GM19438 (cell line): ENCODE measurements around the gene STPG4.

ENCODE experiments used
- ATAC-seq: cut with Tn5 transposase; IDR thresholded peaks from one replicate; pipeline ENCODE4 v1.9.1; 2021; ENCODE audit warnings: low read depth; ENCODE audit not compliant: unreplicated experiment

Gene STPG4

DNA sequence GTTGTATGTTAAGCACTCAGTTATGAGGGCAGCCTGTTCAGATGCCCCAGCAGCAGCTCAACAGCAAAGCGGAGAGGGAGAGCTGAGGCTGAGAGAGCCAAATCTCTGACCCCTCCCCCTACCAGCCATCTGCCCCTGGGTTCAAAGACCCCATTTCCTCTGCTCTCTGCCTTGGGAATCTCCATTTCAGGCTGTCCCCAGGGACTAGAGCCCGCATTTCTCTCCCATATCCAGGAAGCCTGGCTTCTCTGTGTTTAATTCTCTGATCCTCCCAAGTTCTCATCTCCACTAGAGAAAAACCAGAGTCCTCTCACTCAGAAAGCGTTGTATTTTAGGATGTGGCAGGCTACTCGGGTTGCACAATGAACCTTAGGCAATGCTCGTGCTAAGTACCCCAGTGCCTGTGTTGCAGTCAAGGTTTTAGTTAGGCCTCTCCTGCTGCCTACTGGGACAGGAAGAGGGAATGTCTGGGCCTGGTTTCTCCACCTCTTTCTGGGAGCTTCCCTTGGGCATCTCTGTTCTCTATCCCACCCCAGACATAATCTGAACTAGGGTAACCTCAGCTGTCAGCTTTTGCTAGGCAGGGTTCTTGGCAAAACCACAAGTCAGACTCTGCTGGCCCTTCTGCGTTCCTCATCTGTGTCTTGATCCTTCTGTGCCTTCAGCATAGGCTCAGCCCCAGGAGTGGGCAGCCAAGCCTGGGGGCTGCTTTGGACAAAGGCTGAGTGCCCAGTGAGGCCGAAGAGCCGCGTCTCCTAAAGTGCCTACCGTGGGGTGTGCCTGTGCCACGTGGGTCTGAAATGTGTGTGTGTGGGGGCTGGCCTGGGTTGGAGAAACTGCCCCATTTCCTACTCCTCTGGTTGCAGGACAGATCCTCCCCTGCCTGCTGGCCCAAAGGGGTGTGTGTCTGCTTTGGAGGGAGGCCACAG lies 96.8 kb downstream of the STPG4 start:
- ATAC-seq = no peak

DNA sequence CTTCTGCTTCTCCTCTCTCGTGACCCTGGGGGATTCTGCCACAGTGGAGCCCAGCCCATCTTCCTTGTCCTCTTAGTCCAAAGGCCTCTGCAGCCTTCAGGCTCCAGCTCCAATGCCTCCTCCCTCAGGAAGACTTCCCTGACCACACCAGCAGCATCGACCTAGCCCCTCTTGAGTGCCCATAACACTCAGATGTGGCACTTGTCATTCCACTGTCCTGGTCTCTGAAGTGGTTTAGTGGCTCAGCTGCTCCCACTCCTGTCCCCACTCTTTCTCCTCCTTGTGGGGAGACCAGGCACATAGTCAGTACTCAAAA lies 97.5 kb downstream of the STPG4 start:
- ATAC-seq = no peak

DNA sequence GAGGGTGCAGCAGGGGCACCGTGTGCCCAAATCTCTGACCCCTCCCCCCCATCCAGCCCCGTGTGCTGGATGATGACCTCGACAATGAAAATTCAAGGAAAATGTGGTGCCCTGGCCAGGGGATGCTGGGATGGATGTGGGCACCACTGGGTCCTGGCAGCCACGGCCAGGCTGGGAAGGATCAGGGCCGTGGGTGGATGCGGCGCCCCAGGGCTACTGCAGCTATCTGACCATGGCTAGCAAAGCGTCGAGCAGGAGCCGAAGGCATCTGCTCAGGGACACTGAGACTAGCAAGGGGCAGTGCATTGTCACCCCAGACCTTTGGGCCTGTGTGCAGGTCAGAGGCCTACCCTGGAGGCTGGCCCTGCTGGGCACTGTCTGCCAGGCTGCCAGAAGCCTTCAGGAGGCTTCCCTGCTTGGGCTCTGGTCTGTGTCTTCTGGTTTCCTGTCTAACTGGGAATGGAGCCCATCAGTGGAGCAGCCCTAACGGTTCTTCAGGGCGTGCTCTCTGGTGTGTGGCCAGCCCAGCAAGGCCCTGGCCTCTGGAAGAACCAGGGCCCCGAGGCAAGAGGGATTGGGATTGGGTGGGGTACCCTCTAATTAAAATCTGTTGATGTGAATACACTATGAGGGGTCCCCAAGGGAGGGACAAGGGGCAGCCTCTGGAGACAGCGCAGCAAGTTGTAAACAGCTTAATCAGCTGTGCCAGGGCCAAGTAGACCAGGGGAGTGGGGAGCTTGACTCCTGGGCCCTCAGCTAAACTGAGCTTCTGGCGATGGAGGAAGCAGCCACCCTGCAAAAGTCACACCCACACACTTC lies 98.0 kb downstream of the STPG4 start:
- ATAC-seq = no peak

DNA sequence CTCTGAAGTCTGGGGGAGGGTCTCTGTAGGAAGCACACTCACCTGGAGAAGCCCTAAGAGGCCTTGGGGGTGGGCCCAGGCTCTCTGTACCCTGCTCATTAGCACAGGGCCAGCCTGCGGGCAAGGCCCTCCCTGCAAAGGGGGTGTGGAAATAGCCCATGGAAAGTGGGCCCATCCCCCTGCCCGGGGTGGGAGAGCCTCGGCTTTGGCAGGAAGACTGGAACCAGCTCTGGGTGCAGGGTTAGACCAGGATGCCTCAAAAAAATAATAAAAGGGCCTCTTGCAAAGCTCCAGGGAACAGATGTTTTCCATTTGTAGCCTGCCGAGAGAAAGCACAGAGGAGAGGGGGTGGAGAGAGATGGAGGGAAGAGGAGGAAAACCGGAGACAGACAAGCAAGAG lies 98.7 kb downstream of the STPG4 start:
- no peak for ATAC-seq

DNA sequence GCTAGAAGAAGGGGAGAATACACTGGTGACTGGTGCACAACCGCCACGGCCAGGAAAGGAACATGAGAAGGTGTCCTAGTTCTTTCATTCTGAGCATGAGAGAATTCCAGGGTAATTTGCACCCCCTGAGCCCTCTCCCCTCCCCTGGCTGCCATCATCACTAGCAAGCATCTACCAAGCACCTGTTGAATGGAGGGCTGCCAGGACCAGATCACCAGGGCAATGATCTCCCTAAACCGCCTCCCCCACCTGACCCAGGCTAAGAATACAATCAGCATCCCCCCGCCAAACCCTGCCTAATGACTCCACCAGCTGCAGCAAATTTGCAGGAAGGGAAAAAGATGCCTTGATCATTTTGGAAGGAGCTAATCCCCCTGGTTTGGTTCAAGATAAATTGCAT lies 100.2 kb downstream of the STPG4 start:
- ATAC-seq = no peak

DNA sequence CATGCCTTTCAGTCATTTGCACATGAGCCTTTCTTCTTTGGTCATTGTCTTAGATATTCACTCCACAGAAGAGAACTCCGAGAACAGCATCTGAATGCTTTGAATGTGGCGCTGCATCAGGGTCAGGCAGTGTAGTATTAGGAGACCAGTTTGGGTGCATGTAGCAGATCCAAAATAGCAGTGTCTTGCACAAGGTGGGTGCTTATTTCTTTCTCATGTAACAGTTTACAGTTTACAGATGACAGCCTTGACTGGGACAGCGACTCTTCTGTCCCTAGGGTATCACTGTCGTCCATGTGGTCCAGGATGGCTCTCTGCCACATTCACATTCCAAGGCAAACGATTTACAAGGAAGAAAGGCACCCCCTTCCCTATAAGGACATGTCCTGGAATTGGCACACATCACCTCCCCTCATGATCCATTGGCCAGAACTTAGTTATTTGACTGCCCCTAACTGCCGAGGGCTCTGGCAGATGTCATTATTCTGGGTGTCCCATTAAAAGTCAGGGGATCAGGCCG lies 101.0 kb downstream of the STPG4 start:
- ATAC-seq = no peak

DNA sequence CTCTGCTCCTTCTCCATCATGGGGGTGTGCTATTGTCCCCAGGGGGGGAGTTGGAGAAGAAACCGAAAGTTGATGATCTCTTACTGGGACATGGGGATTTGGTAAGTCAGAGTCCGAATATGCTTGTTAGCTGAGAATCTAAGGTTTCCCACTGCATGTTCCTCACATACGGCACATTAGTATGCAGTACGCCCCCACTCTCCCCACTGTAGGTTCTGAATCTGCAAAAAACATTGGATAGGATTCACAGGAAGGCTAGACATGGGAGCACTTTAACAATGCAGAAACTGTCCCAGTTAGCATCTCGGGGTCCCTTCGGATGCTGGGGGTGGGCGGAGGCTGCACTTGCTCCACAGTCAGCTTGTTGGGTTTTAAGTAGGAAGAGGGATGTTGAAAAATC lies 102.3 kb downstream of the STPG4 start:
- no peak for ATAC-seq

DNA sequence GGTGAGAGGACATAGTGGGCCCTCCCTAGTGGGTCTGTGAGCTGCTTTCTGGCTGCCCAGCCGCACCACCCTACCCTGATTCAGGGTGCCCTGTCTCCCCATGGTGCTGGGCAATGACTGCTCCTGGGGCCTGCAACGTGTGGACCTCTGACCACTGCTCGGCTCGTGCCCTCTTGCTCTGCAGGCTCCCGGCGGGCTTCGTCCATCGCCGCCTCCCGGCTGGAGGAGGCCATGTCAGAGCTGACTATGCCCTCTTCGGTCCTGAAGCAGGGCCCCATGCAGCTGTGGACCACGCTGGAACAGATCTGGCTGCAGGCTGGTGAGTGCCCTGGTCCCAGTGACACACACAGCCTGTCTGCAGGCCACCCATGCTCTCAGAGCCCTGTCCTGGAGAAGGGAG lies 103.5 kb downstream of the STPG4 start:
- ATAC-seq = no peak

DNA sequence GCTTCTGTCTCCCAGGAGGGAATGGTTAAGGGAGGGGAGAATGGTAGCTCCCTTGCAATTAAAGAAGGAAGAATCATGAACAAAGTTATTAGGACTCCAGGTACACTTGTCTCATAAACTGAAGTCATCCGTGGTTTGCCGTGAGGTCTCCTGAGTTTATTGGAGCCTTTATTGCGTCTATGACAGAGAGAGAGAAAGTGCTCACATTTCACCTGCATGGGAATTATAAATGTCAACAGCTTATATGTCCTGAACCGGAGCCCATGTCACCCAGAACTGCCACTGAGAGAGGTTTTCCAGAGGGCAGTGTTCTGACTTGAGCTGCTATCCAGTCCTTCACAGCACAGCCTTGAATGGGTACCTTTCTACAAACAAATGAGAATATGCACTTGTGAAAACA lies 104.3 kb downstream of the STPG4 start:
- ATAC-seq = no peak

DNA sequence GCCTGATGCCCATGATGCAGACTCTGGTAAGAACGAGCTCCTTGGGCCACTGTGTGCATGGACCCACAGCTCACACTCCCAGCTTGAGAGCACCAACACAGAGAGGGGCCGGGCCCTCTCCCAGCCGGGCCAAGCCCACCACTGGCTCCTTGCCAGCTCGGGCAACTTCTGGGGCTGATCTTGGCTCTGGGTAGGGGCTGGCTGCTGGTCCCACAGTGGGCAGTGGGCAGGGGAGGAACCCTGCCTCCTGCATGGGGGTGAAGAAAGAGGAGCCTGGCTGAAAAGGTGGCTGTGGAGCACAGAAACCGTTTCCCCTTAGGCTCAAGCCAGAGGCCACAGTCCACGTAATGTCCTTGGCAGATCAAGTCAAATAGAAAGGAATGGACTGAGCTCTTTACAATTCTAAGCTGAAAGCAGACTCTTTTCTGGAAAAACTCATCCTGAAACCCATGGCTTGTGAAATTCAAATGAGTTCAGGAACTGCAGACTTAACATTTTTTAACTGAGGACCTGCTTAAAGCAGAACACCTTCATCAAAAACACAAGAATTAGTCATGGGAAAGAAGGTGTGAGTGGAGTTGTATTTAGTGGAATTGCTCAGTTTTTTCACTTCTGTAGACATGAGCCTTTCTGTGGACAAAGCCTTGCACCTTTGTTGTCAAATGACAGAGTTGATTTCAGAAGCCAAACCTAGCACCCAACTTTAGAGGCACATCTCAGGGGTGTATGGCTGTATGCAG lies 104.9 kb downstream of the STPG4 start:
- ATAC-seq = no peak

DNA sequence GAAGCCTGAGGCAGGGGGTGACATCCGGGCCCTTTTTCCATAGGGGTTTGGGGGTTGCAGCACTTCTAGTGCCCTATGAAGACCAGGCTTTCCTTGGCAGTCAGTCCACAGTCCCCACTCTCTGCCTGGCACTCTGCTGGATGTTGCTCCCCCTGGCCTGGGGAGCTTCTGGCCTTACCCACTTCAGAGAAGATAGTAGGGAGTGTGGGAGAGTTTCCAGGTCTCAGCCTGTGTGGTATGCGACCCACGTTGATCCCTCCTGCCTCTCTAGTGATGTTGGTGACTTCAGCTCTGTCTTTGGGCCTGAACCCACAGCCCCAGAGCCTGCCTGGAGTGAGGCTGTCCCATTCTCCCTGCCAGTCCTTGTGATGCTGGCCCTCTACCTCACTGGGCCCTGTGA lies 105.6 kb downstream of the STPG4 start:
- ATAC-seq = no peak

DNA sequence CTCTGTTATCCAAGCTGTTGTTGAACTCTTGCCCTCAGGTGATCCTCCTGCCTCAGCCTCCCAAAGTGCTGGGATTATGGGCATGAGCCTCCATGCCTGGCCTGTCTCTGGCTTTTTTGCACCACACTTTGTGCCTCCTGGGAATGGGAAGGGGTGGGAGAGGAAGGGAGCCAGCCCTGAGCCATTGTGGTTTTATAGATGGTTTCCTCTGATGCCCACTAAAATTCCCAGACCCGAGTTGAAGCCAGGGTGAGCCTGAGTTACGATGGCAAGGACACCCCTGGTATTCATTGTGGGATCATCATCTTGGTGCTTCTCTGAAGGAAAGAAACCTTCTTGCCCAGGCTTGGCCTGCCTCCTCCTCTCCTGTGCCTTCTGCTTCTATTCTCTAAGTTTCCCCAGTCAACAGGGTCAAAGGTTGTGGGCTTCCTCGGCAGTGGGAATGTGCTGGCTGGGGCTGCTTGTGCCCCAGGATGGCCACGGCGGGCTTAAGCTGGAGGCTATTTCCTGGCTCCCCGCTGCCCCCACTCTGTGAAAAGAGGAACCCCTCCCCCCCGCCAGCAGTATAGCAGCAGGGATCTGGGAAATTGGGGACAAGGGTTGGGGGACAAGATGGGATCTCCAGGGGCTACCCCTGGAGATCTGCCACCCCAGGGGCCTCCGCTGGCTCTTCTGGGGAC lies 106.2 kb downstream of the STPG4 start:
- ATAC-seq = no peak

DNA sequence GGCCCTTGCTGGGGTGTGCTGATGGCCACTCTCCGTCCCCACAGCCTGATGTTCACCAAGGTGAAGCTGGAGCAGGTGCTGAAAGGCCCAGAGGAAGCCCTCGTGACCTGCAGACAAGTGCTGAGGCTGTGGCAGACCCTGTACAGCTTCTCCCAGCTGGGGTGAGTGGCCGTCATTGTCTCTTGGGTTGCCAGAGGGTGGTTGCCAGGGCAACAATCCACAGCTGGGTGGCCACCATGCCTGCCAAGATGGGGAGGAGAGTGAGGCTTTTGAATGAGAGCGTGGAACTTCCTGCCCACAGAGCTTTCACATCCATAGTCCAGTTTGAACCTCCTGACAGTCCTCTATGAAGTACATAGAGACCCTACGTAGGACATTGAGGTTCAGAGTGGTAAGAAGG lies 108.8 kb downstream of the STPG4 start:
- no peak for ATAC-seq

DNA sequence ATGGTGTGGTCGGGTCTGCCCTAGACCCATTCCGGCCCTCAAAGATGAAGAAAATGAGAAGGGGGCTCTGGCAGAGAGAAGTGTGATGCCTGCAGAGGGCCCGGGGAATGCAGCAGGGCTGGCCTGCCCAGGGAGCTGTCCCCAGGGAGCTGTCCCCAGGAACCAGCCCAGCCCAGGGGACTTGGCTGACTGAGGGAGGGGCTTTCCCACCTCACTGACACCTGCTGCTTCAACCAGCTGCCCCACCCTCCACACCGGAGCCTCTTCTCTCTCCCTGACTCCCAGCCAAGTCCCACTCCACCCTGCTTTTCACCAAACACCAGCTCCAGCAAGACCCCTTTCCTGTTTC lies 111.2 kb downstream of the STPG4 start:
- no peak for ATAC-seq

DNA sequence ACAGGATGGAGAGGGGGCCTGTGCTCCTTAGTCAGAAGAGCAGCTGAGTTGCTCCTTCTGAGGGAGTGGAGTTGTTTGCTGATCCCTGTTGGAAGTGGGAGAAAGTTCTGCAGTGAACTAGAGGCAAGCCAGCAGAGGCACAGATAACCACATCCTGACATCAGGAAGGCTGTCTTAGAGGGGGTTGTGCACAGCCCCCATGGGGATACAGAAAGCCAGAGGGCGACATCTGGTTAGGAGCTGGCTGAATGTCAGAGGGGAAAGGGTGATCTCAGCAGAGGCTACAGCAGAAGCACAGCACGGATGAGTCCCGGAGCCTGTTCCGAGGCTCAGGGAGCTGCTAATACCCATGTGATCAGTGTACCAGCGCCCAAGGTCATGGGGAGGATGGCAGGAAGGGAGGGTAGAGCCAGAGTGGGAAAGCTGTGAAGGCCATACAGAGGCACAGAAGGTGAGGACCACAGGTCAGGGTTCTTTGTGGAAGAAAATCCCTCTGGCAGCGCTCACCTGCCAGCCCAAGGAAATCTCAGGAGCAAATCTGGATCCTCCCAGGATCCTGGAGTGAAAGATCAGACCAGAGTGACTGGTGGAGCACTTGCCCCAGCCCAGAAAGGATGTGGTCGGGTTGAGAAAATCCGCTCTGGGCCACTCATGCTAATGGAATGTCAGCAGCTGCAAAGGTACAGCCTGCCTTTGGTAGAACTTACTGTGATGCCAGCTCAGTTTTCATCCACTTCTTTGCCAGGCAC lies 111.8 kb downstream of the STPG4 start:
- no peak for ATAC-seq

DNA sequence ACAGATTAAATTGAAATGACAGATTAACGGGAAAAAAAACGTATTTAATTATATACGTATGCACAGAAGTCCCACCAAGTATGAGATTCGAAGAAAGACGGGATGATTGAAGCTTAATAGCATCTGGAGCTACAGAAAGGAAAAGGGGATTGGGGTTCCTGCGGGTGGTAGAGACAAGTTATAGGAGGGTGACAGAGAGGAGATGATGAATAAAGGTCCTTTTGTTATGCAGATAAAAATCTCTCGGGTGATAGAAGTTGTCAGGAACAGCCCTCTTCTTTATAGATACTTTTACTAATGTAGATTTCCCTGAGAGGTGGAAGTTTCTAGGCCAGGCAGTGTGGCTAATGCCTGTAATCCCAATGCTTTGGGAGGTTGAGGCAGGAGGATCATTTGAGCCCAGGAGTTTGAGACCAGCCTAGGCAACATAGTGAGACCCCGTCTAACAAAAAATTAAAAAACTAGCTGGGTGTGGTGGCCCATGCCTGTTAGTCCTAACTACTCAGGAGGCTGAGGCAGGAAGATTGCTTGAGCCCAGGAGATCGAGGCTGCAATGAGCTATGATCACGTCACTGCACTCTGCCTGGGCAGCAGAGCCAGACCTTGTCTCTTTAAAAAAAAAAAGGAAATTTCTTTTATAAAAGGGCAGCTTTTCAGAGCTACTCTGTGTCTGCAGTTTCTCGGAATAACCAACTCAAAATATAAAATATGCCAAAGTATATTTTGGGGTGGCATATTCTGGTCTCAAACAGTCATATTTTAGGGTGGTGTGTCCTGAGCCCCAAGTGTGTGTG lies 113.0 kb downstream of the STPG4 start:
- ATAC-seq = no peak

DNA sequence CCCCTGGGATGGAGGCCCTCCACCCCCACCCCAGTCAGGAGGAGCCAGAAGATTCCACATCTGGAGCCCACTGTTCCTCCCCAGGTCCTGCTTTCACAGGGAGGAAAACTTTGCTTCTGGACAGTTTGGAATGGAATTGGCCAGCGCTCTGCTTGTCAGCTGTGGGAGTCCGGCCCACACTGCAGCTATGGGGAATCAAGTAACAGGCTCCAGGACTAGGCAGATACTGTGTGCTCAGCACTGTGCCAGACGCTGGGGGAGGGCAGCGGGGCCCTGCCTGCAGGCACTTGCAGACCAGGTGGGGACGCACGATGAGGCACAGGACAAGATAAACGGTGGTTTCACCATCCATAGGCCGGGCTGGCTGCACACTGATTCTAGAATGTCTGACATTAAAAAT lies 114.0 kb downstream of the STPG4 start:
- ATAC-seq = no peak

DNA sequence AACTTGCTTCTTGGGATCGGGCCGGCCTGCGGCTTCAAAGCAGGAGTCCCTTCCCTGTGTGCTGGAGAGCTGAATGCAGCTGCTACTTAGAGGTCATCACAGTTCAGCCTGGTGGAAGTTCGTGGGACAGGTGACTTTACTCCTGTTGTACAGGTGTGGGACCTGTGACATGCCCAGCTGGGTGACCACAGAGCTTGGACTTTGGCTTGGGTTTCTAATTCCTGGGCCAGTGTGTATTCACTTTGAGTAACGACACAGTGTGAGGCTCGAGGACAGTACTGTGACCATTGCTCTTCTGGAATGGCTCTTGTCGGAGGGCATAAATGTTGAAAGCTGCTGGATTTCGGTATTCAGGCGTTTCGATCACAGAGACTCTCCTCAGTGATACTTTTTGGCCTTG lies 114.5 kb downstream of the STPG4 start:
- no peak for ATAC-seq

DNA sequence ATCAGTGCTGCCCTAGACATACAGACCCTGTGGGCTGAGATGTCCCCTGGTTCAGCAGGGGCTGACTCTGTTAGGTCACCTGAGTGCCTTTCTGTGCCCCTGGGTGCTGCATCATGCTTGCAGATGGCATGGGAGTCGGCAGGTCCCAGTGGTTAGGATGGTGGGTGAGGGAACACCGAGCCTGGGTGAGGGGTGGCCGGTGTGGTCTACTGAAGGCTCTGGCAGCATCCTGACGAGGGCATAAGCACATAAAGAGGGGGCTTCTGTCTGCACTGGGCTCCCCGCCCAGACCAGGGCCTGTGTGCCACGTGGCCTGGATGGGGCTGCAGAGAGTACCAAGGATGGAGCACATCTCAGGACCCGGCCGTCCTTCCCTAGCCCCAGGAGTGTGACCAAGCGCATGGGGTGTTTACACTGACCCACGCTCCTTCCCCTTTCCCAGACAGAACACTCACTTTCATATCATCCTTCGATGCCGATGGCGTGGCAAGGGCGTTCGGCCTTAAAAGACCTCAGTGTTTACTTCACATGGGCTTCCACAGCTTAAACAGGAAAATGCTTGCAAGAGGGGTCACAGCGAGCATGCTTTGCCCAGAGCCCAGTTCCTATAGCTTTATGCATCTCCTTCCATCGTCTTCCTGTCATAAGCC lies 115.1 kb downstream of the STPG4 start:
- ATAC-seq = no peak
